Natural killer cell treated with Interleukin-12 subunit alpha and Interleukin-12 subunit beta and Interleukin-15 and Interleukin-18, amount 100 ng/mL, for 72 hours (primary cell): ENCODE results near the gene SERGEF. TPM values are rescaled to one million over a fixed set of nuclear protein-coding genes. Genes with fewer than 3 reads are reported as not detected.

Experiments
- ATAC-seq, 2 donors: fragments of 150-1000 bp; cut with Tn5 transposase in 1 of 2; sonication (Bioruptor Pico), chemical (Tn5 transposase) in 1 of 2; 2 replicates each; pipeline ENCODE4 v1.10.0; 2021
- DNase-seq: peaks from one replicate; pipeline ENCODE4 v3.0.0; 2022; ENCODE audit warnings: low spot score
- H3K27ac Mint-ChIP-seq, 2 donors: 1 replicate in 1 of 2; 2 replicates in 1 of 2; pipeline ENCODE4 v1.8.0; 2022; ENCODE audit warnings: mixed read lengths in 2 of 2, mild to moderate bottlenecking in 1 of 2, moderate library complexity in 1 of 2
- H3K27me3 Mint-ChIP-seq, 2 donors: 1 replicate in 1 of 2; 2 replicates in 1 of 2; pipeline ENCODE4 v1.8.0; 2022; ENCODE audit warnings: mixed read lengths in 2 of 2
- H3K36me3 Mint-ChIP-seq: one replicate; pipeline ENCODE4 v1.8.0; 2022; ENCODE audit warnings: mixed read lengths
- H3K4me1 Mint-ChIP-seq, 2 donors: 1 replicate in 1 of 2; 2 replicates in 1 of 2; pipeline ENCODE4 v1.8.0; 2022; ENCODE audit warnings: low read depth in 2 of 2, mixed read lengths in 2 of 2, mild to moderate bottlenecking in 1 of 2
- H3K4me3 Mint-ChIP-seq: one replicate; pipeline ENCODE4 v1.8.0; 2022; ENCODE audit warnings: mixed read lengths
- H3K9me3 Mint-ChIP-seq: 2 replicates; pipeline ENCODE4 v1.8.0; 2022; ENCODE audit warnings: mixed read lengths
- total RNA-seq, 2 donors: library from RNA; stranded (reverse); gene quantifications; one replicate each; pipeline ENCODE4 v1.2.3, GENCODE V29; 2022

Gene SERGEF
- 10 to 100 TPM; 28.8 to 50.7 TPM for total RNA-seq

DNA sequence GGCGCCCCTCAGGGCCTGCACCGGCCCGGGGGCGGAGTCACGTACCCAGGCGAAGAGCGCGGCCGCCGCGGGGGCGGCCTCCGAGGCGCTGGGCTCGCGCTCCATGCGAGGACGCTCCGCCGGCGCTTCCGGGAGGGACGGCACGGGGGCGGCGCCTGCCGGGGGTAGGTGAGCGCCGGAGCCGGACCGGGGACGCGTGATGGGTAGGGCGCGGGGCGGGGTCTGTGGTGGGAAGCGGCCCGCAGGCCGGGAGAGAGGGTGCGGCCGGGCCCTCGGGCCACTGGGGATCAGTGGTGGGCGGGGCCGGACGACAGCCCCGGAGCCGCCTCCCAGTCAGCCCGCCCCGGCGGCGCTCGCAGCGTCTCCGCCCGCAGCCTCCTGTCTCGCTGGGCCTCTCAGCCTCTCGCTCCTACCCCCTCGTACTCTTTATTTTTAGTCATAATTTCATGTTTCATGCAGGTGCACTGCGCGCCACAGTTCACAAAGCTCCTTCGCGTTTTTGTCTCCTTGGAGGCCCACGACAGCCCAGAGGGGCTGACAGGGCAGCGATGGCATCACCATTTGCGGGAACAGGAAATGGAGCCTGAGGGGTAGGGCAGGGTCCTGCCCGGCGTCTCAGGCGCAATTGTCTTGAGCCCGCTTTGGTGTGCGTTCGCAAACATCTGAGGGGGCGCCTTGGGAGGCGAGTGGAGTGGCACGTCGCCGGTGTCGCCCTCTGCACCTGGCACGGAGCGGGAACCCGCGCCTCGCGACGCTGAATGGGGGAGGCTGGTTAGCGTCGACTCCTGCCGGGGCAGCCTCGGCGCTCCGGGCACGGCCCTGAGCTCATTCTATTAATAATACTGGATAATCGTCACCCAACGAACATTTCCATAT, at the start of gene SERGEF:
TSS of gene SERGEF (minus strand) at position 142 of the 876 bp plus-strand sequence. CDS start at position 105, 37 bp downstream.
- peak within 1 kb of the TSS; percentile 91 for H3K4me3 Mint-ChIP-seq
- no peaks in the 10 kb centered on the region for H3K27me3 Mint-ChIP-seq
- DNase-seq (peak; percentile 99), ATAC-seq (peak; percentile 98)
- peaks cover 25 to 30% of the 10 kb centered on the region in 2 donors for H3K4me1 Mint-ChIP-seq
- peak within 1 kb of the TSS; percentile 90 to 95 for H3K27ac Mint-ChIP-seq
- H3K9me3 Mint-ChIP-seq = no peaks in the 10 kb centered on the region
- no peaks in the 10 kb centered on the region for H3K36me3 Mint-ChIP-seq

DNA sequence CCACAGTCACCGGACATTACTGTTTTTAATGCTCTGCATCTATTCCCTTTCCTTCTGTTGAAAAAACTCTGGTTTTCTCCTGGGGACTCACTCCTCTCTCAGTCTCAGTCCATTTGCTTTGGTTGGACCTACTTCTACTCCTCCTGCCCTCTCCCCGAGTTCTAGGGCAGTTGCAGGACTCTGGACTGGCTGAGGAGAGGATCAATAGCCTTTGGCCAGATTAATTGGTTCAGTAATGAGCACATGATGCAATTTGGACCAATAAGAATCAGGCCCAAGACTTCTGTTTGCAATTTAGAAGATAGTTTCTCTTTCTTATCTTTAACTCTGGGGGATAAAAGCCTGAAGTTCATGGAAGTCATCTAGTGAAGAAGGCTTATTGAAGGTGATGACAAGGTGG, 48.5 kb upstream of the SERGEF start:
- H3K9me3 Mint-ChIP-seq = no peaks in the 10 kb centered on the region
- H3K27me3 Mint-ChIP-seq = peaks cover 0 to 5% of the 10 kb centered on the region in 2 donors
- DNase-seq = no peak
- H3K4me3 Mint-ChIP-seq = no peak overlapping the region
- no peak for ATAC-seq
- no peaks in the 10 kb centered on the region for H3K36me3 Mint-ChIP-seq
- no peak overlapping the region for H3K27ac Mint-ChIP-seq
- H3K4me1 Mint-ChIP-seq = no peaks in the 10 kb centered on the region

DNA sequence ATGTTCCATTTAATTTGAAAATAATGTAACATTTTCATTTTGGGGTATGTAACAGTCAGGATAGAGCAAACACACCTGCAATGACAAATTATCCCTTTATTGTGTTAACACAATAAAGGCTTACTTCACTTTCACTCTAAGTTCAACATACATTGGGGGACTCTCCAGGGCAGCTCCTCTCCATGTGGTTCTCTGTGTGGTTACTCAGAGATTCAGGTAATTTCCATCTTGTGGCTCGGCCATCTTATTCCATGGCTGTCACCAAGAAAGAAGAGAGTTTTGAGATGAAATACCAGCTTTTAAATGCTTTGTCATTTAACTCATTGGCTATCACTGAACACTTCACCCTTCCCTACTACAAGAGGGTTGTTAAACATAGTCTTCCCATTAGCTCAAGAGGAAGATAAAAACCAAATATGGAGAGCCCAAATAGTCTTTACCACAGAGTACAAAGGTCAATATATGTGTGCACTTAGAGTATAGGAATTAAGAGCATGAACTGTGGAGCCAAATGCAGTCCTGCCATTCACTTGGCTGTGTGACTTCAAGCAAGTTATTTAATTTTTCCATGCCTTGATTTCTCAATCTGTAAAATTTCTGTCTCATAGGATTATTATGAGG, 43.8 kb upstream of the SERGEF start:
- no peaks in the 10 kb centered on the region for H3K36me3 Mint-ChIP-seq
- no peaks in the 10 kb centered on the region for H3K9me3 Mint-ChIP-seq
- no peak overlapping the region for H3K27ac Mint-ChIP-seq
- no peak overlapping the region for H3K4me3 Mint-ChIP-seq
- no peaks in the 10 kb centered on the region for H3K4me1 Mint-ChIP-seq
- peaks cover 7 to 9% of the 10 kb centered on the region in 2 donors for H3K27me3 Mint-ChIP-seq
- ATAC-seq (no peak), DNase-seq (no peak)

DNA sequence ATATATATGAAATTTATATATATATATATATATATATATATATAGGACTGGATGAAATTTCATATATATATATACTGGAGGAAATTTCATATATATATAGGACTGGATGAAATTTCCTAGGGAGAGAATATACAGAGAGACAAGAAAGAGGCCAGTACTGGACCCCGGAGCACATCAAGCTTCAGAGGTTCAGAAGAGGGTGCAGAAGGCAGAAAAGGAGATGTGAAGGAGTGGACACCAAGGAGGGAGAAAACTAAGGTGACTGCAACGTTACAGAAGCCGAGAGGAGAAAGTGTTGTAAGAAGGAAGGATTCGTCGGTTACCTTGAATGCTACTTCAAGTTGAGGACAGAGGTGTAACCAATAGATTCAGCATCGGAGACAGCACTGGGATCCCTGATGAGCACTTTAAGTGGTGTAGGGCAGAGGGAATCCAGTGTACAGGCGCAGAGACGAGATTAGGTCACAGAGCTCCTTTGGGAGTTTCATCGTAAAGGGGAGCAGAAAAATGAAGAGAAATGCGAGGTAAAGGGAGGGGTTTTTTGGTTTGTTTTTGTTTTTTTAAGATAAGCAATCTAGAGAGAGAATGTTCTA, 41.8 kb upstream of the SERGEF start:
- H3K9me3 Mint-ChIP-seq = no peaks in the 10 kb centered on the region
- no peaks in the 10 kb centered on the region for H3K4me1 Mint-ChIP-seq
- no peak for DNase-seq
- no peak overlapping the region for H3K27ac Mint-ChIP-seq
- ATAC-seq = no peak
- no peaks in the 10 kb centered on the region for H3K36me3 Mint-ChIP-seq
- H3K4me3 Mint-ChIP-seq = no peak overlapping the region
- peaks cover 4 to 7% of the 10 kb centered on the region in 2 donors for H3K27me3 Mint-ChIP-seq

DNA sequence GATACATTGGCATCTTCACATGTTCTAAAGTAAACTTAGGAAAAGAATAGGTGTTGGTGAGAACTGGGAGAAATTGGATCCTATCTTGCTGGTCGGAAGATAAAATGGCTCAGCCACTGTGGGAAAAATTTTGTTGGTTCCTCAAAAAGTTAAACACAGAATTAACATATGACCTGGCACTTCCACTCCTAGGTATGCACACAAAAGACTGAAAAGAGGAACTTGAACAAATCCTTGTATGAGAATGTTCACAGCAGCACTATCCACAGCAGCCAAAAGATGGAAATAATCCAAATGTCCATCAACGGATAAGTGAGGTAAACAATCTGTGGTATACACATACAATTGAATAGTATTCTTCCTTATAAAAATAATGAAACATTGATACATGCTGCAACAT, 38.0 kb upstream of the SERGEF start:
- no peaks in the 10 kb centered on the region for H3K4me1 Mint-ChIP-seq
- no peak for ATAC-seq
- DNase-seq = no peak
- H3K9me3 Mint-ChIP-seq = no peaks in the 10 kb centered on the region
- H3K27ac Mint-ChIP-seq = no peak overlapping the region
- H3K36me3 Mint-ChIP-seq = no peaks in the 10 kb centered on the region
- H3K27me3 Mint-ChIP-seq = peaks cover 23 to 28% of the 10 kb centered on the region in 2 donors
- H3K4me3 Mint-ChIP-seq = no peak overlapping the region

DNA sequence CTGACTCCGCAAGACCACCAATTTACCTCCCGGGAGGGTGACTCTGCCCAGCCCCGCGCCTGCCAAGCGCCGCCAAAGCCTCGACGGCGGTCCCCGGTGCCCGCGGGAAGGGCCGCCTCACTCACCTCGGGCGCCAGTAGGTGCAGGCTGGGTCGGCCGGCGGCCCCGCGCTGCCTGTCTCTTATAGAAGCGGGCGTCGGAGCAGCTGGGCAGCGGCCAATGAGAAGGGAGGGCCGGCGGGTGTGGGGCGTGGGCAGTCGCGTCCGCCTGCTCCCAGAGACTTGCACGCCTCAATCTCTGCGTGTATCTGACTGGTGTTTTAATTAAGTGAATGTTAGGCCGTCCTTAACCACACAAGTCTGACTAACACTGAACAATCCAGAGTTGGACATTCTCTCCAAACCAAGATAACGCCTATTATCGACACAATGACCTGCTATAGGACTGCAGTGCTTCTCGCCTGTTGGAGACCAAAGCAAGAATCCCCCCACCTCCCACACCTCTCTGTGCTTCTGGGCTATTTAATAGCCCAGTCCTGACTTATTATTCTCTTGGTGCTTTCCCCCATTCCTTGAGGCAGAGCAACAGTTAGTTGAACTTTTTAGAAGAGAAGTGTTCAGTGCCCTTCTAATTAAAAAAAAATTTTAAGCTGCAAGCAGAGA, 33.4 kb upstream of the SERGEF start, which contains the start of gene TPH1:
TSS of gene TPH1 (minus strand) at position 154 of the 662 bp plus-strand sequence. CDS start 5,507 bp downstream, outside the sequence.
- DNase-seq (no peak), ATAC-seq (peak in 1 of 2 donors; percentile 48)
- peaks cover 37 to 39% of the 10 kb centered on the region in 2 donors for H3K27me3 Mint-ChIP-seq

DNA sequence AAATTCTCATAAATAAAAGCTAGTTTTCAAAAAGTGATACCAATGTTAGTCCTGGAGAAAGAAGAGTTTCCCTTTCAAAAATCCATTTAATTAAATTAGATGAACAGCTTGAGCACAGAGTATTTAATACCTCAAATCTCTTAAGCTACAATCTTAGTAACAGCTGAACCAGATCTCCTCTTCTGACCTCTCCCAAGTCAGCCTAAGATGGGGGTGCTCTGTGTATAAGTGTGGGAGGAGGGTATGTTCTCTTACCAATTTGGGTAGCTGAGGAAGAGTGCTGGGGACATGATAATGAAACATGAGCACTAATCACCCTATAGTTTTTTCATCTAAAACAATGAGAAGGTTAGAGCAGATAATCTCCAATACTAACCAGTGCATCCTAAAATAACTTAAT, 23.6 kb upstream of the SERGEF start:
- no peaks in the 10 kb centered on the region for H3K36me3 Mint-ChIP-seq
- no peaks in the 10 kb centered on the region for H3K9me3 Mint-ChIP-seq
- H3K4me1 Mint-ChIP-seq = no peaks in the 10 kb centered on the region

More for the DNA sequence above, 33.4 kb upstream of the SERGEF start, which contains the start of gene TPH1:
- Mint-ChIP-seq H3K4me1 (no peaks in the 10 kb centered on the region), H3K27ac (no peak within 1 kb of the TSS), H3K4me3 (no peak within 1 kb of the TSS), H3K9me3 (no peaks in the 10 kb centered on the region), H3K36me3 (no peaks in the 10 kb centered on the region)

DNA sequence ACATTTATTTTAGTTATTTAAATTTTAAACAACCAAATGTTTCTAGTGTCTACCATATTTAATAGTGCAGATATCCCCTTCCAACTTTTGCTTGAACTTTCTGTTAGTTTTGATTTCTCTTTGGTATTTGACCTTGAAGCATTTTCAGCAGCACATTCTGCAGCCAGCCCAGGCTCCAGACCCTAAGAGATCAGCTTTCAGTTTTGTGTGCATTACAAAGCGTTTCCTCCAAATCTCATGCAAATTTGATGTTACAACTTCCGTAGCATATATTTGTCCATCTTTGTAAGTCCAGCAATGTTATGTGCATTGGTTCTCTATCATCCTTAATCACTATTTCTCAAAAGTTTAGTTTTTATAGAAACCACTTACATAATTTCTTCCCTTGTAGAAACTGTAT, 14.6 kb upstream of the SERGEF start:
- DNase-seq (no peak), ATAC-seq (no peak)
- Mint-ChIP-seq H3K4me1 (no peaks in the 10 kb centered on the region), H3K27me3 (peaks cover 7 to 16% of the 10 kb centered on the region in 2 donors), H3K36me3 (no peaks in the 10 kb centered on the region), H3K27ac (no peak overlapping the region), H3K4me3 (no peak overlapping the region), H3K9me3 (no peaks in the 10 kb centered on the region)

More for the DNA sequence above, 23.6 kb upstream of the SERGEF start:
- peaks cover 14 to 34% of the 10 kb centered on the region in 2 donors for H3K27me3 Mint-ChIP-seq
- H3K4me3 Mint-ChIP-seq = no peak overlapping the region
- no peak for DNase-seq
- ATAC-seq = no peak
- H3K27ac Mint-ChIP-seq = no peak overlapping the region

DNA sequence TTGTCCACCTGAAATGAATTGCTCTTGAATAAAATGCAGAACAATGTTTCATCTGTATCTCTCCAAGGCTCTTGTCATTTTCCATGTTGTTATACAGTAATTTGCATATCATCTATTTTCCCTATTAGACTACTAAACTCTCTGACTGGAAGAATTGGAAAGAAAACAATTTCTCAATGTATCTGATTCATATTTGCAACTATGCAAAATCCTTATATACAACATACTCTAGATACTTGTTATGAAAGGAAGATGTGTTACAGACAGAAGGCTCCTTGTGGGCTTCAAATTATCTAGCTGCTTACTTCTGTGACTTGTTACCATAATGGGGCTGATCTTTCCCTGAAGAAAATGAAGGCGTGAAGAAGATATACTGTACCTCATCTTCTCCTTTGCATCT, 9.6 kb upstream of the SERGEF start:
- Mint-ChIP-seq H3K36me3 (no peaks in the 10 kb centered on the region), H3K9me3 (no peaks in the 10 kb centered on the region), H3K4me3 (no peak overlapping the region), H3K4me1 (no peaks in the 10 kb centered on the region), H3K27ac (no peak overlapping the region), H3K27me3 (peaks cover 4 to 16% of the 10 kb centered on the region in 2 donors)
- ATAC-seq = no peak
- DNase-seq = no peak

DNA sequence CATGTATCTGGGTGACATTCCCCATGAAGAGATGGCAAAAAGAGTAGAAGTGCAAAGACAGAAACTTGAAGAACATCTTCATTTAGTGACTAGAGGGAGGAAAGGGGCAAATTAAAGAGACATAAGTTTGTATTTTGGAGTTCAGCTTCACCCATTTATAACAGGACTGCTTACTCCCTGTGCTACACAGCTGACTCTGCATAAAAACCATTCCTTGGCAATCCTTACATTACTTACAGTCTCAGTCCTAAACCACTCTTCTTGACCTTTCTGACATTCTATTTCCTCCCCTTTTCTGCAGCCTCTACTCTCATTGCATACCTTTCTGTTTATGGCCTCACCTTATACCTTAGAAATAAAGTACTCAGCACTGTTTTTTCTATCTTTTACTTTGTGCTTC, 6.8 kb upstream of the SERGEF start:
- ATAC-seq (no peak), DNase-seq (no peak)
- no peaks in the 10 kb centered on the region for H3K36me3 Mint-ChIP-seq
- peaks cover 0 to 2% of the 10 kb centered on the region in 2 donors for H3K27me3 Mint-ChIP-seq
- no peaks in the 10 kb centered on the region for H3K9me3 Mint-ChIP-seq
- no peak overlapping the region for H3K4me3 Mint-ChIP-seq
- H3K4me1 Mint-ChIP-seq = peaks cover 3% of the 10 kb centered on the region in 2 donors
- H3K27ac Mint-ChIP-seq = no peak overlapping the region

DNA sequence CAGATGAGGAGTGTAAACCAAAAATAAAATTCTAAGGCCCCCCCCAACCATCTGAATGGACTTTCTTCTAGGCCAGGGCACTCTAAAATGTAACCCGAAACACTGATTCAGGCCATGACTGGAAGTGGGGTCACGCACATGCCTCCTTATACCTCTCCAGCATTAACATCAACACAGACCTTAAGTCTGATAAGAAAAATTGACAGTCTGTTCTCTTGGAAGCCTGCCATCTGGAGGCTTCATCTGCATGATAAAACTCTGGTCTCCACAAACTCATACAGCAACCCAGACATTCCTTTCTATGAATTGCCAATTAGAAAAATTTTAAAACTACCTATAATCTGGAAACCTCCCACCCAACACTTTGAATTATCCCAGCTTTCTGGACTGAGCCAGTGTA, 3.9 kb upstream of the SERGEF start:
- Mint-ChIP-seq H3K36me3 (no peaks in the 10 kb centered on the region), H3K4me1 (peaks cover 22 to 26% of the 10 kb centered on the region in 2 donors), H3K9me3 (no peaks in the 10 kb centered on the region), H3K4me3 (no peak overlapping the region), H3K27ac (no peak overlapping the region), H3K27me3 (no peaks in the 10 kb centered on the region)
- ATAC-seq (no peak), DNase-seq (no peak)

DNA sequence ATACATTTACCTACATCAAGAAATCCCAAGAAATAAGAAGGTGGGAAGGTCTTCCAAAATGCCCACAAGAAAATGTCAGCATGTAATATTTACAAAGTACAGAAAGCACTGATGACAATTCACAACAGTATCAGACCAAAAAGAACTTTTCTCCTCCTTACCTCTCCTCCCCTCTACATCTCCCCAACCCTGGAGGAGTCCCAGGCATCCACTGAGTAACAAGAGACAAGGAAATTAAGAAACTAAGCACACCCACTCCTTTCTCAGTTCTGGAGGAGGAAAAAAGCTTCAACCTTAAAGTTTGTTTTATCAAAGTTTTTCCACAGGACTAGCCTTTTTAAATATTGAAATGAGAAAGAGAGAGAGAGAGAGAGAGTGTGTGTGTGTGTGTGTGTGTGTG, 2.0 kb upstream of the SERGEF start:
- H3K4me1 Mint-ChIP-seq = peaks cover 25 to 30% of the 10 kb centered on the region in 2 donors
- DNase-seq = no peak
- peak overlapping the region; percentile 90 to 95 for H3K27ac Mint-ChIP-seq
- no peaks in the 10 kb centered on the region for H3K36me3 Mint-ChIP-seq
- H3K4me3 Mint-ChIP-seq = no peak overlapping the region
- no peak for ATAC-seq
- no peaks in the 10 kb centered on the region for H3K27me3 Mint-ChIP-seq
- H3K9me3 Mint-ChIP-seq = no peaks in the 10 kb centered on the region

DNA sequence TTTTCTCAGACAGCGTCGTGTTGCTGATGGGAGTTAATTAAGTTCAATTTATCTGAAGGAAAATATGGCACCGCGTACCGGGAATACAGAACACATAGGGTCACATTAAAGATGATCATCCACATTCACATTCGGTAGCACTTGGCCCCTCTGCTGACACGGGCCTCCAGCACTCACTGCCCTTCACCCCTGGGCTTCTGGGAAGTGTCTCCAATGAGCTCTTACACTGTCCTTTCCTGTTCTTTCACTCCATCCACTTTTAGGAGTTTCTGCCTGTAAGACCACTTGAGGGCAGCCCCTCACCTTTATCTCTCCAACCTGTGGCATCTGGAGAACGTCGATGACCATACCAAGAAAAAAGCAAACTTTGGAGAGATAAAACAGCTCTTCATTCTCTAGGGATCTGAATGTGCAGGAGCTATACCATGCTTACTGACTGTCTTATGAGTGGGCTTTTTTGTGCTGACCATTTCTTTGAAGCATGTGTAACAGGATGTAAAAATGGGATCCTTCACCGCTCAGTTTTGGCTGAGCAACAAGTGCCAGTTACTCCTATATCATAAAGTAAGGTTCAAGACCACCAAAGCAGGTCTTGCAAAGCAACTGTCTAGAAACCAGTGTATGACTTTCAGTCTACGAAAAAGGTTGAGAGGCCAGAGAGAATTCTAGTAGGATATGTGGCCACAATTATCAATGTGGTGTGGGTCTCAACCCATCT, 1.1 kb upstream of the SERGEF start:
- no peaks in the 10 kb centered on the region for H3K9me3 Mint-ChIP-seq
- no peaks in the 10 kb centered on the region for H3K27me3 Mint-ChIP-seq
- DNase-seq = no peak
- peak overlapping the region; percentile 90 to 95 for H3K27ac Mint-ChIP-seq
- H3K36me3 Mint-ChIP-seq = no peaks in the 10 kb centered on the region
- no peak for ATAC-seq
- H3K4me3 Mint-ChIP-seq = peak overlapping the region; percentile 91
- H3K4me1 Mint-ChIP-seq = peaks cover 25 to 30% of the 10 kb centered on the region in 2 donors
